ENCODE data around the gene FXYD2.

FXYD2 gene

DNA sequence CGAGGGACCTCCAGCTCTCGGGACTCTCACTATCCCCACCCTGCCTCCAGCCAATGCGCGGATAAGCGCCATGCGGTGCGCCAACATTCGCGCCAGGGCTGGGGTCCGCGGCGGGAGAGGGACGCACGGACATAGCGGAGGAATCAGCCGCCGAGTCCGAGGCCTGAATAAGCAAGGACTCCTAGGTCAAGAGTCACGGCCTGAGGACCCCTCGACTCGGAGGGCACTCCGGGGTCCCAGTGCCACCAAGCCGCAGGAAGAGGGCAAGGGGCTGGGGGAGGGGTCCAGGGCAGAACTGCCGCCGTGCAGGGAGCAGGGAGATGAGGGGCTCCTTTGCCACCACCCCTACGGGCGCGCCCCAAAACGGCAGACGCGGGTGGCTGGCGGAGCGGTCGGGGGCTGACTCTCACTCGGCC, 28.1 kb downstream of the FXYD2 start:
- no peak overlapping the region for H3K4me3 ChIP-seq (ENCODE audit: low read depth, low read length)
- TF ChIP-seq, protein P1, sequence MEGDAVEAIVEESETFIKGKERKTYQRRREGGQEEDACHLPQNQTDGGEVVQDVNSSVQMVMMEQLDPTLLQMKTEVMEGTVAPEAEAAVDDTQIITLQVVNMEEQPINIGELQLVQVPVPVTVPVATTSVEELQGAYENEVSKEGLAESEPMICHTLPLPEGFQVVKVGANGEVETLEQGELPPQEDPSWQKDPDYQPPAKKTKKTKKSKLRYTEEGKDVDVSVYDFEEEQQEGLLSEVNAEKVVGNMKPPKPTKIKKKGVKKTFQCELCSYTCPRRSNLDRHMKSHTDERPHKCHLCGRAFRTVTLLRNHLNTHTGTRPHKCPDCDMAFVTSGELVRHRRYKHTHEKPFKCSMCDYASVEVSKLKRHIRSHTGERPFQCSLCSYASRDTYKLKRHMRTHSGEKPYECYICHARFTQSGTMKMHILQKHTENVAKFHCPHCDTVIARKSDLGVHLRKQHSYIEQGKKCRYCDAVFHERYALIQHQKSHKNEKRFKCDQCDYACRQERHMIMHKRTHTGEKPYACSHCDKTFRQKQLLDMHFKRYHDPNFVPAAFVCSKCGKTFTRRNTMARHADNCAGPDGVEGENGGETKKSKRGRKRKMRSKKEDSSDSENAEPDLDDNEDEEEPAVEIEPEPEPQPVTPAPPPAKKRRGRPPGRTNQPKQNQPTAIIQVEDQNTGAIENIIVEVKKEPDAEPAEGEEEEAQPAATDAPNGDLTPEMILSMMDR (conservative IDR thresholded peaks at IDR 0.05; ENCODE audit: low read depth, low read length) = no peak

DNA sequence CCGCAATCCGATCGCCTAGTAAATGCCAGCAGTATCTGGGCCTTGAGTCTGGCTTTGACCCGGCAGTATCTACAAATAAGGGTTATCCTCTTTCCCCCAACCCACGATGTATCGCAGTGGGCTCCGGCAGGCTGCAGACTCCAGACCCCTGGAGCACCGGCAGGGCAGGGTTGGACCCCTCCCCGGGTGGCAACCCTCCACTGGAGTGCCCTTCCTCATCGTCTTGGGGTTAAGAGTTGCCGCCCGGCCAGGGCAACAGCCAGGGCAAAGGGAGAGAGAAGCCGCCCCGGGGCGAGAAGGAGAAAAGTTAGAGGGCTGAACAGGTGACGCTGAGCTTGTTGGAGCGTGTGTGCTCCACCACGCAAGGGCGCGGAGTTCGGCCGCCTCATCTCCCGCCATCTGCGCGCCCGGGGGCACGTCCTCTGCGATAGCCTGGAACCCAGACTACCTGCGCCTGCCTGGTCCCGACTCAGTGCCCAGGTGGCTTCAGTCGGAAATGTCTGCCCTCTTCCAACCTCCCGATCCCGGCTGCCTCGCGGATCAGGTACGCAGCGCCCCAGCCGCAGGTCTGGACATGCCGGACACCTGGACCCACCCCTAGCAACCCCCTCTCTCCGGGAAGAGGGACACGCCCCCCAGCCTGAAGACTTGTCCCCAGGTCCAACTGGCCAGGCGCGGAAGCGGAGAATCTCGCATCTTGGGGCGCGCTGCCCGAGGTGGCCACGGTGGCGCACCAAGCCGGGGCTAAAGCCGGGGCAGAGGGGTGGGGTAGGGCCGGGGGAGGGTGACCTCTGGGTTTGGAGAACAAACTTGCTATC, 28.7 kb downstream of the FXYD2 start:
- H3K4me3 ChIP-seq (ENCODE audit: low read depth, low read length) = no peak overlapping the region
- TF ChIP-seq, protein P1 (conservative IDR thresholded peaks at IDR 0.05; ENCODE audit: low read depth, low read length) = no peak
- no peak for DNase-seq (ENCODE audit: low read depth)

More for the DNA sequence above, 28.1 kb downstream of the FXYD2 start:
- DNase-seq (ENCODE audit: low read depth) = no peak

DNA sequence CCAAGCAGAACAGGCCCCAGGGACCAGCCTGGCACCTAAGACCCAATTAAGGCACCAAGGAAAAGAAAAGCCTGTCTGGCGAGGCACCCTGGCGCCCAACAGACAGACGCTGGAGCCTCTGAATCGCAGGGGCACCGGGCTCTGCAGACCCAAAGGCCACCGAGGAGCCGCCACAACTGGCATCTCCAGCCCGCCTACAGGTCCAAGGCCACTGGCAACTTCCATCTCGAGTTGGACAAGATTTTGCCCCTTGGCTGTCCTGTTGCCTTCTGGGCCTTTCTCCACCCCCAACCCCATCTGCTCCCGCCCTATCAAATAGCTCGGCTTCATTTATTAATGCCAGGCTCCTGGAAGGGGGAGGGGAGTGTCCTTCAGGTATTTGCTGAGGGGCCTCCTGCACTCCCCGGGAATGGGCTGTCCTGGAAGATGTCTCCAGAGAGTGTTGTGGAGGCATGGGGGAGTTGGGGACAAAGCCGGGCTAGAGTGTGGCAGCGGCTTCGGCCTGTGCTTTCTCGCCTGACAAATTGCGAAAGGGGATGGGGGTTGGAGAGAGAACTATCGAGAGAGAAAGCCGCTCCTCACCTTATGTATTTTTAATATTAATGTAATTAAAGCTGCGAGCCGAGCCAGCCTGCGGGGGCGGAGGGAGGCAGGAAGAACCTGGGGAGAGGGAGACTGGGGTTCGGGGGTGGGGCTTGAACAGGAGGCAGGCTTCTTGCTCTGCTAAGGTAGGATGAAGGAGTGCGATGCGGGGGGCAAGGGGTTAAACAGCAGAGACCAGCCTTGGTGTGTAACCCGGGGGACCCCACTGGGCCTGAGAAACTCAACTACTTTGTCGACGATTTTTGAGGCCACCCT, 29.5 kb downstream of the FXYD2 start:
- no peak for DNase-seq (ENCODE audit: low read depth)
- TF ChIP-seq, protein P1 (conservative IDR thresholded peaks at IDR 0.05; ENCODE audit: low read depth, low read length) = no peak
- no peak overlapping the region for H3K4me3 ChIP-seq (ENCODE audit: low read depth, low read length)

DNA sequence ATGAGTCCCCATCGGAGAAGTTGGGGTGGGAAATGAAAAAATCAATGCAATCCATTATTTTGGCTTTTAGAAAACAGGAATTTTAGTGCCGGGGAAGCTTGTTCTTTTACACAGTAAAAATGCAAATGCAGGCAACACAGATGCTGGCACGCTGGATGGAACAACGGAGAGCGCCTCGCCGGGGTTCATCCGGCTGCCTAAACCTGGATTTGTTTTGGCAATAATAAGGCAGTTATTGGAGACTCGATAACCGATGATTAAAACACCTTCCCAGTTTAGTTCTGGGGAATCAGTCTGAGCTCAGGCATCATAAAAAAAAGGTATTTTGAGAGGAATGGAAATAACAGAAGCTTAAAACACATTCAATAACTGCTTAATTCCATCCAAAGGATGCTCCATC, 30.4 kb downstream of the FXYD2 start:
- TF ChIP-seq, protein P1 (conservative IDR thresholded peaks at IDR 0.05; ENCODE audit: low read depth, low read length) = no peak
- DNase-seq (ENCODE audit: low read depth) = no peak

DNA sequence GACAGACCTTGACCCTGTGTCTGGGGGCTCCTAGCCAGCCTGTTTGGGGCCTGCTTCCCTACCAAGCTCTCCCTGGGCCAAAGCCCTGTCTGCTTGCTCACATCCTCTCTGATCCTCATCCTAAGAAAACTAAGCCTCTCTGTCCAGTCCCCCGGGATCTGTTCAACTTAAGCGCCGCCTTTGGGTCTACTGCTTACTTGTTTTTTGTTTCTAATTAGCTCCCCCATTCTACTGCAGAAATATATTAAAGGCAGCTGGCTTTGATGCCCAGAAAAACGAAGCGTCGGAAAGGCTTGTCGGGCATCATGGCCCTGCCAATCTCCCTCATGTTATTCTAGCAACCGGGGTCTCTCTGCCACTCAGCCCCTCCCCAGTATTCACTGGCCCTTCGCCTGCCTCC, 31.0 kb downstream of the FXYD2 start:
- DNase-seq (ENCODE audit: low read depth) = no peak
- TF ChIP-seq, protein P1 (conservative IDR thresholded peaks at IDR 0.05; ENCODE audit: low read depth, low read length) = no peak
- no peak overlapping the region for H3K4me3 ChIP-seq (ENCODE audit: low read depth, low read length)

More for the DNA sequence above, 30.4 kb downstream of the FXYD2 start:
- no peak overlapping the region for H3K4me3 ChIP-seq (ENCODE audit: low read depth, low read length)

DNA sequence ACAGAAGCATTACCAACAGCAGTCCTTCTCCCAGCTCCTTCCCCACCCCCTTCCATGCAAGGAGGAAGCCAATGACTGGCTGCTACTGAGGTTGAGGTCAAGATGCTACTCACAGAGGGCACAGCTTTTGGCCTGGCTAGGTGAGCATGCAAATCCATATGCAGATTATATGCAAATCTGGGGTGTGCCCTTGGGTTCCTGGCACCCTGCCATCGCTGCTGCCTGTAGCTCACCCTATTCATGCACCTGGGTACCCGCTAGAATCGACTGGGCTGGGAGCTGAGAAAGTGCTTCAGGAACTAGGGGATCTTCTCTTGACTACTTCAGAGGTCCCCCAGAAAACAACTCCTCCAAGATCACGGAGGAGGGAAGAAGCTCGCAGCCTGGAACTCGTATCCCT, 31.6 kb downstream of the FXYD2 start:
- DNase-seq (ENCODE audit: low read depth) = no peak
- no peak overlapping the region for H3K4me3 ChIP-seq (ENCODE audit: low read depth, low read length)
- TF ChIP-seq, protein P1 (conservative IDR thresholded peaks at IDR 0.05; ENCODE audit: low read depth, low read length) = no peak

Data from choroid plexus epithelial cell (primary cell).